GM12801 (cell line): ENCODE measurements around the gene HIKESHI.

Source experiments
- TF ChIP-seq, protein P1 (sequence below): IDR thresholded peaks from one replicate; pipeline ENCODE4 v1.5.1; 2011; ENCODE audit warnings: control low read depth; ENCODE audit not compliant: insufficient read length; ENCODE audit errors: extremely low read depth

Gene HIKESHI

GRCh38 chr11:86264649-86265048 is 37.4 kb upstream of the HIKESHI start:
- TF ChIP-seq, protein P1, sequence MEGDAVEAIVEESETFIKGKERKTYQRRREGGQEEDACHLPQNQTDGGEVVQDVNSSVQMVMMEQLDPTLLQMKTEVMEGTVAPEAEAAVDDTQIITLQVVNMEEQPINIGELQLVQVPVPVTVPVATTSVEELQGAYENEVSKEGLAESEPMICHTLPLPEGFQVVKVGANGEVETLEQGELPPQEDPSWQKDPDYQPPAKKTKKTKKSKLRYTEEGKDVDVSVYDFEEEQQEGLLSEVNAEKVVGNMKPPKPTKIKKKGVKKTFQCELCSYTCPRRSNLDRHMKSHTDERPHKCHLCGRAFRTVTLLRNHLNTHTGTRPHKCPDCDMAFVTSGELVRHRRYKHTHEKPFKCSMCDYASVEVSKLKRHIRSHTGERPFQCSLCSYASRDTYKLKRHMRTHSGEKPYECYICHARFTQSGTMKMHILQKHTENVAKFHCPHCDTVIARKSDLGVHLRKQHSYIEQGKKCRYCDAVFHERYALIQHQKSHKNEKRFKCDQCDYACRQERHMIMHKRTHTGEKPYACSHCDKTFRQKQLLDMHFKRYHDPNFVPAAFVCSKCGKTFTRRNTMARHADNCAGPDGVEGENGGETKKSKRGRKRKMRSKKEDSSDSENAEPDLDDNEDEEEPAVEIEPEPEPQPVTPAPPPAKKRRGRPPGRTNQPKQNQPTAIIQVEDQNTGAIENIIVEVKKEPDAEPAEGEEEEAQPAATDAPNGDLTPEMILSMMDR, result no peak

- TF ChIP-seq, protein P1, result no peak
These were observed 36.8 kb upstream of the HIKESHI start for GRCh38 chr11:86265194-86265593.

GRCh38 chr11:86269645-86270044 is 32.4 kb upstream of the HIKESHI start:
- TF ChIP-seq, protein P1, result no peak

GRCh38 chr11:86274503-86274902 is 27.5 kb upstream of the HIKESHI start:
- TF ChIP-seq, protein P1, result no peak

DNA sequence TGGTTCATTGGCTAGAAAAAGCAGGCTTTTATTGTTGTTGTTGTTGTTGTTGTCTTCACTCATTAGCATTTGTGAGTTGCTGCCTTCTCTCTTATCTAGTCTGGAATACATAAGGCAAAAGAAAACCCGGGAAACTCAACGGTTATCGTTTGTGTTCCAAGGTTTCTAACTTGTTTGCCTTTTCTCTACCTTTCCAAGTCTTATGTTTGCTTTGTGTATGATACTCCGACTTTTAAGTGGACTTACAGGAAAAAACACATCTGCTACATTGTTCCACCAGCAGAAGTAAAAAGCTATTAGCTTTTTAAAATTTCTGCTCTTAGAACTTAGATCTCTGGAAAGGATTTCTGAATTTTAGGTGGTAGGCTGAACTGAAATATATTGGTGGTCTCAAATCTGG is 27.0 kb upstream of the HIKESHI start:
- TF ChIP-seq, protein P1, result no peak

DNA sequence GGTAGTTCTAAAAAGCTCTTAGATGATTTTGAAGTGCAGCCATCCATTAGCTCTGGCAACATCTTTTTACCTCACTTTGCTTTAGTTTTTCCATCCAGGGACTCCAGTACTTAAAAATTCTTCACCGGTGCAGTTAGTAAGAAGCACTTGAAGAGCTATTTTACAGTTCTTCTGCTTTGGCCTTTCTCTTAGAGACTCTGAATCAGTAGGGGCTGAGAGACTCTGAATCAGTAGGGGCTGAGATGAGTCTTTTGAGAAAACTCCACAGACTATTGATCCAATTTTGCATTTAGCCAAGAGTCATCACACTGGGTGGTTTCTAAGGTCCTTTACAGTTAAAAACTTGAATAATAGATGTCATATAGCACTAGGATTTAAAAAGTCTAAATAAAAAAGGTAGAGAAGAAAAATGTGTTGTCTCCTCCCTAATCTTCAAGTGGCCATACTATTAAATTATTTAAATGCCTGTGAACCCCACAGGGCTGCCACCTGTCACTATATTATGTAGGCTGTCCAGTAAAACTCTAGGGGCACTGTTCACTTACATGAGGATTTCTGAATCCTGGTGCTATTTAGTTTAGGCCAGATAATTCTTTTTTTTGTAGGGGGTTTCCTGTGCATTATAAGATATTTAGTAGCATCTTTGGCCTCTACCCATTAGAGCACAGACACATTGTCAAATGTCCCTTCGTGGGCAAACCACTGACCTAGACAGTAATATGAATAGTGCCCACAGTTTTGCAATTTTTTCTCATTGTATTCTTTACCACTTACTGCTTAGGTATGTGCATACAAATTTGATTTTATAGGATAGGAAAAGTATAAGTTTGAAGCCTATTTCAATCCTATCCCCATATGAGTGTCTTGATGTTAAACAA is 26.3 kb upstream of the HIKESHI start:
- TF ChIP-seq, protein P1, result no peak

- TF ChIP-seq, protein P1, result no peak
These were observed 24.3 kb upstream of the HIKESHI start for GRCh38 chr11:86277741-86278140.
